CD14-positive monocyte (primary cell): ENCODE data around the gene ELP1. TPM values are rescaled to one million over a fixed set of nuclear protein-coding genes. Genes with fewer than 3 reads are reported as not detected.
A peak's percentile ranks its signal among the peaks of the same experiment; 100 is the strongest.

Experiments used
- DNase-seq, 3 donors: peaks; one replicate each; pipeline ENCODE4 v3.0.0-alpha.2; 2011 to 2022
- H2AFZ ChIP-seq: 2 replicates; pipeline ENCODE4 v1.6.0; 2012; ENCODE audit warnings: mild to moderate bottlenecking, low read depth, low read length, inconsistent platforms; ENCODE audit not compliant: insufficient read depth, poor library complexity, severe bottlenecking
- H3K27ac ChIP-seq, 2 donors: 1 replicate in 1 of 2; 2 replicates in 1 of 2; pipeline ENCODE4 v1.5.1; 2012 to 2013; ENCODE audit warnings: low read length in 2 of 2, control low read depth in 1 of 2, inconsistent platforms in 1 of 2, low read depth in 1 of 2, mild to moderate bottlenecking in 1 of 2
- H3K27me3 ChIP-seq, 2 donors: one replicate each; pipeline versions ENCODE4 v1.6.0 to v1.6.1; 2011 to 2013; ENCODE audit warnings: low read length in 2 of 2; ENCODE audit not compliant: control insufficient read depth in 2 of 2, insufficient read depth in 2 of 2
- H3K36me3 ChIP-seq, 2 donors: replicated peaks in 1 of 2; 1 replicate in 1 of 2; 2 replicates in 1 of 2; pipeline versions ENCODE4 v1.5.1 to v1.6.1; 2012 to 2013; ENCODE audit warnings: low read length in 2 of 2, control low read depth in 1 of 2, inconsistent platforms in 1 of 2, mild to moderate bottlenecking in 1 of 2; ENCODE audit not compliant: insufficient read depth in 2 of 2, control insufficient read depth in 1 of 2
- H3K4me1 ChIP-seq, 2 donors: 1 replicate in 1 of 2; 2 replicates in 1 of 2; pipeline versions ENCODE4 v1.5.1 to v1.6.1; 2012 to 2013; ENCODE audit warnings: low read length in 2 of 2, control low read depth in 1 of 2, inconsistent platforms in 1 of 2, mild to moderate bottlenecking in 1 of 2, moderate library complexity in 1 of 2; ENCODE audit not compliant: insufficient read depth in 2 of 2, control insufficient read depth in 1 of 2
- H3K4me2 ChIP-seq: replicated peaks from 2 replicates; pipeline ENCODE3; 2012; ENCODE audit warnings: low read length, moderate library complexity, mild to moderate bottlenecking; ENCODE audit not compliant: poor library complexity, severe bottlenecking; ENCODE audit errors: extremely low read depth
- H3K4me3 ChIP-seq, 3 experiments: fragments of 200-600 bp in 1 of 3; sonication (generic) in 1 of 3; replicated peaks in 1 of 3; 1 replicate in 2 of 3; 2 replicates in 1 of 3; pipeline ENCODE4 v1.5.1; 2011 to 2013; ENCODE audit warnings: low read length in 3 of 3, mild to moderate bottlenecking in 3 of 3, control low read depth in 2 of 3, low read depth in 2 of 3, inconsistent platforms in 1 of 3, moderate library complexity in 1 of 3
- H3K79me2 ChIP-seq: 2 replicates; pipeline ENCODE4 v1.6.0; 2012; ENCODE audit warnings: mild to moderate bottlenecking, control low read depth, inconsistent platforms, low read length, moderate library complexity; ENCODE audit not compliant: insufficient read depth
- H3K9ac ChIP-seq: 2 replicates; pipeline ENCODE4 v1.6.0; 2017; ENCODE audit warnings: low read length, mild to moderate bottlenecking; ENCODE audit not compliant: insufficient read depth, poor library complexity, severe bottlenecking
- H3K9me3 ChIP-seq, 2 donors: replicated peaks in 1 of 2; 1 replicate in 1 of 2; 2 replicates in 1 of 2; pipeline versions ENCODE4 v1.5.1 to v1.6.1; 2012 to 2013; ENCODE audit warnings: low read length in 2 of 2, control low read depth in 1 of 2; ENCODE audit not compliant: control insufficient read depth in 1 of 2, insufficient read depth in 1 of 2
- H4K20me1 ChIP-seq: 2 replicates; pipeline ENCODE4 v1.6.0; 2012; ENCODE audit warnings: mild to moderate bottlenecking, low read length, control low read depth, moderate library complexity; ENCODE audit not compliant: insufficient read depth
- H3K27ac Mint-ChIP-seq, 7 donors: one replicate each; pipeline ENCODE4 v1.8.0; 2020; ENCODE audit warnings: mild to moderate bottlenecking in 7 of 7, mixed read lengths in 7 of 7, moderate library complexity in 6 of 7, inconsistent platforms in 2 of 7
- H3K27me3 Mint-ChIP-seq, 3 donors: one replicate each; pipeline ENCODE4 v1.8.0; 2021 to 2022; ENCODE audit warnings: low read depth in 3 of 3, mild to moderate bottlenecking in 3 of 3, mixed read lengths in 3 of 3, moderate library complexity in 3 of 3, inconsistent platforms in 1 of 3
- H3K36me3 Mint-ChIP-seq, 2 donors: one replicate each; pipeline ENCODE4 v1.8.0; 2020; ENCODE audit warnings: mixed read lengths in 2 of 2, inconsistent platforms in 1 of 2, mild to moderate bottlenecking in 1 of 2
- H3K4me1 Mint-ChIP-seq: one replicate; pipeline ENCODE4 v1.8.0; 2020; ENCODE audit warnings: mild to moderate bottlenecking, mixed read lengths
- H3K4me3 Mint-ChIP-seq, 2 donors: one replicate each; pipeline ENCODE4 v1.8.0; 2020; ENCODE audit warnings: mild to moderate bottlenecking in 2 of 2, mixed read lengths in 2 of 2, moderate library complexity in 1 of 2
- H3K9me3 Mint-ChIP-seq, 7 donors: one replicate each; pipeline ENCODE4 v1.8.0; 2020 to 2022; ENCODE audit warnings: mixed read lengths in 7 of 7, mild to moderate bottlenecking in 6 of 7, moderate library complexity in 6 of 7, inconsistent platforms in 2 of 7
- WGBS: methylation state at CpG from one replicate; pipeline ENCODE4 v1.1.5; 2013; ENCODE audit warnings: missing lambda C conversion rate; ENCODE audit not compliant: insufficient coverage; 5-methylcytosine and 5-hydroxymethylcytosine counted together
- intact Hi-C, 2 donors: fragments of 100-400 bp; cut with micrococcal nuclease; formaldehyde crosslinking; loops; one replicate each; pipeline versions ENCODE4 v1.15.0 to v1.15.1; 2023
- polyA plus RNA-seq, 3 donors: library from polyadenylated mRNA; depleted of rRNA in 1 of 3; unstranded in 2 of 3; stranded (reverse) in 1 of 3; fragments of 300-500 nt in 2 of 3; fragments of >200 nt in 1 of 3; fragmentation: Illumina TruSeq in 2 of 3; gene quantifications; 1 replicate in 2 of 3; 2 replicates in 1 of 3; pipeline ENCODE4 v1.2.3, GENCODE V29; 2012 to 2021
- TF ChIP-seq, protein P1 (sequence below): fragments of 200-600 bp; IDR thresholded peaks from one replicate; pipeline ENCODE4 v1.8.0; 2022; ENCODE audit warnings: antibody characterized with exemption, mild to moderate bottlenecking

ELP1 gene
- polyA plus RNA-seq, 3 donors = 7.9 to 12.2 (median 11.1) TPM

DNA sequence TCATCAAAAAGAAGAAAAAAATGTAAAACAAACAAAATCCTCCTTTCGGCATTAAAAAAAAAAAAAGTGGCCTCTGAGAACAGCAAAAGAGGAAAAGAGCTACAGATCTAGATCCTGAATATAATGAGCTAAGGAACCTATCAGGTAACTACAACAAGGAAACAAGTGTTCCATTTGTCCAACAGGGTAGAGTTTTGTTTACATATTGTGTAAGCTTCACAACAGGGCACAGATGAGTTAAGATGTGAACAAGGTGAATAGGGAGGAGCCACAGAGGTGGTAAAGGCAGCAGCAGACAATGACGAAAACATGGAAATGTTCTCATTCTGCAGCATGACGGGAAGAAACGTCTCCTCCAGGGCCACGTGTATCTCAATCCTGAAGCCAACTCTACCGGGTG is 14.4 kb downstream of the ELP1 start:
- Mint-ChIP-seq H3K4me1 (no peaks in the 10 kb centered on the region), H3K27me3 (peaks cover 0 to 2% (median 0%) of the 10 kb centered on the region in 3 donors), H3K27ac (peak overlapping the region in 1 of 7 donors; percentile 35), H3K4me3 (no peak overlapping the region), H3K36me3 (peaks cover 69 to 84% of the 10 kb centered on the region in 2 donors), H3K9me3 (peaks cover 0 to 2% (median 0%) of the 10 kb centered on the region in 7 donors)
- no peak for DNase-seq
- Histone ChIP-seq H3K4me3 (no peak overlapping the region), H3K27ac (no peak overlapping the region), H3K4me1 (no peaks in the 10 kb centered on the region), H3K79me2 (no peaks in the 10 kb centered on the region), H3K36me3 (peaks cover 74 to 91% of the 10 kb centered on the region in 2 donors), H3K27me3 (no peaks in the 10 kb centered on the region), H2AFZ (no peak overlapping the region), H4K20me1 (no peaks in the 10 kb centered on the region), H3K4me2 (no peak overlapping the region), H3K9me3 (no peaks in the 10 kb centered on the region), H3K9ac (no peak overlapping the region)
- TF ChIP-seq, protein P1, sequence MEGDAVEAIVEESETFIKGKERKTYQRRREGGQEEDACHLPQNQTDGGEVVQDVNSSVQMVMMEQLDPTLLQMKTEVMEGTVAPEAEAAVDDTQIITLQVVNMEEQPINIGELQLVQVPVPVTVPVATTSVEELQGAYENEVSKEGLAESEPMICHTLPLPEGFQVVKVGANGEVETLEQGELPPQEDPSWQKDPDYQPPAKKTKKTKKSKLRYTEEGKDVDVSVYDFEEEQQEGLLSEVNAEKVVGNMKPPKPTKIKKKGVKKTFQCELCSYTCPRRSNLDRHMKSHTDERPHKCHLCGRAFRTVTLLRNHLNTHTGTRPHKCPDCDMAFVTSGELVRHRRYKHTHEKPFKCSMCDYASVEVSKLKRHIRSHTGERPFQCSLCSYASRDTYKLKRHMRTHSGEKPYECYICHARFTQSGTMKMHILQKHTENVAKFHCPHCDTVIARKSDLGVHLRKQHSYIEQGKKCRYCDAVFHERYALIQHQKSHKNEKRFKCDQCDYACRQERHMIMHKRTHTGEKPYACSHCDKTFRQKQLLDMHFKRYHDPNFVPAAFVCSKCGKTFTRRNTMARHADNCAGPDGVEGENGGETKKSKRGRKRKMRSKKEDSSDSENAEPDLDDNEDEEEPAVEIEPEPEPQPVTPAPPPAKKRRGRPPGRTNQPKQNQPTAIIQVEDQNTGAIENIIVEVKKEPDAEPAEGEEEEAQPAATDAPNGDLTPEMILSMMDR = no peak
- 80% methylated on average over 4 of the region's 6 CpGs for whole genome bisulfite sequencing
- intact Hi-C loops = no loop called here

GRCh38 chr9:108913391-108913790 is 20.5 kb downstream of the ELP1 start:
- Histone ChIP-seq H3K36me3 (peaks cover 60 to 80% of the 10 kb centered on the region in 2 donors), H2AFZ (no peak overlapping the region), H3K27ac (peak overlapping the region in 1 of 2 donors; percentile 31), H3K9me3 (no peaks in the 10 kb centered on the region), H3K27me3 (no peaks in the 10 kb centered on the region), H4K20me1 (no peaks in the 10 kb centered on the region), H3K79me2 (no peaks in the 10 kb centered on the region), H3K9ac (no peak overlapping the region), H3K4me2 (no peak overlapping the region), H3K4me1 (peaks cover 7 to 12% of the 10 kb centered on the region in 2 donors), H3K4me3 (no peak overlapping the region)
- DNase-seq = peak; percentile 14 to 41 (median 24)
- peaks cover 0 to 2% (median 0%) of the 10 kb centered on the region in 7 donors for H3K9me3 Mint-ChIP-seq
- H3K27ac Mint-ChIP-seq = peak overlapping the region in 3 of 7 donors; percentile 10 to 85 (median 72)
- peaks cover 19% of the 10 kb centered on the region for H3K4me1 Mint-ChIP-seq
- intact Hi-C loops = no loop called here
- peaks cover 67 to 79% of the 10 kb centered on the region in 2 donors for H3K36me3 Mint-ChIP-seq
- H3K4me3 Mint-ChIP-seq = no peak overlapping the region
- TF ChIP-seq, protein P1 = no peak
- no peaks in the 10 kb centered on the region for H3K27me3 Mint-ChIP-seq
- WGBS = 42% methylated on average over 4 of the region's 5 CpGs
